ENCODE data around the gene ACTR3. TPM values are rescaled to one million over a fixed set of nuclear protein-coding genes. Genes with fewer than 3 reads are reported as not detected.

Gene ACTR3
- total and polyA plus RNA-seq, 2 experiments from 2014 or later, result 63.7 to 137 TPM

DNA sequence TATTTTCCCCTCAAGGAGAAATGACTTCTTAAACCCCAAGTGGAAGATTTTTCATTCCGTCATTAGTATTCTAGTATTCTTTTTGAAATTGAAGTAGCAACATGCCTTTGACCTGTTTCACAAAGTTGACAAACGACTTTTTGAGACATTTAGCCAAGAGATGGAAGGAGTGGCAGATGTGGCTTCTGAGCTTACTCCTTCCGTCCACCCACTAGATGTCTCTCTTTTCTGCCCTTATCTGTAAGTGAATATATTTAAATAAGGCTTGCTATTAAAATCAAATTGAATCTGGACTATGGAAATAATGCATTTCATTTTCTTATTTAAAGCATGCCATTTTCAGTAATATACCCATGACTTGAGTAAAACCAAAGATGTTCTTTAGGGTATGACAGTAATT is 74.1 kb downstream of the ACTR3 start:
- H3K9me3 Mint-ChIP-seq, result no peaks in the 10 kb centered on the region
- DNase-seq (ENCODE audit: low spot score) (no peak), ATAC-seq (no peak)
- H2AFZ ChIP-seq, result no peak overlapping the region
- no peaks in the 10 kb centered on the region for H3K79me2 ChIP-seq (replicated peaks; ENCODE audit: insufficient read depth)
- no peaks in the 10 kb centered on the region for H3F3A ChIP-seq (replicated peaks; ENCODE audit: low read depth)
- peaks cover 3% of the 10 kb centered on the region; the same call in 2 of the 3 replicates for H3K4me1 Mint-ChIP-seq
- no peak overlapping the region for H3K4me3 Mint-ChIP-seq
- no peak overlapping the region for H3K27ac ChIP-seq (ENCODE audit: low read depth)
- no peak overlapping the region for H3K4me3 ChIP-seq
- H3K27ac Mint-ChIP-seq, result no peak overlapping the region
- no peak overlapping the region for H3K4me2 ChIP-seq
- TF ChIP-seq ZNF114 (CRISPR knock-in tag; IDR thresholded peaks at IDR 0.05) (no peak), EZH2 (IDR thresholded peaks at IDR 0.05; ENCODE audit: low read depth, unreplicated experiment) (no peak), CREB1 (CRISPR knock-in tag; IDR thresholded peaks at IDR 0.05; ENCODE audit: low read depth) (no peak), NANOG (IDR thresholded peaks at IDR 0.05; ENCODE audit: borderline replicate concordance) (no peak), POLR2AphosphoS5 (IDR thresholded peaks at IDR 0.05; ENCODE audit: low read depth) (no peak), STAT1 (IDR thresholded peaks at IDR 0.05; ENCODE audit: unreplicated experiment) (no peak)
- TF ChIP-seq, protein P1, sequence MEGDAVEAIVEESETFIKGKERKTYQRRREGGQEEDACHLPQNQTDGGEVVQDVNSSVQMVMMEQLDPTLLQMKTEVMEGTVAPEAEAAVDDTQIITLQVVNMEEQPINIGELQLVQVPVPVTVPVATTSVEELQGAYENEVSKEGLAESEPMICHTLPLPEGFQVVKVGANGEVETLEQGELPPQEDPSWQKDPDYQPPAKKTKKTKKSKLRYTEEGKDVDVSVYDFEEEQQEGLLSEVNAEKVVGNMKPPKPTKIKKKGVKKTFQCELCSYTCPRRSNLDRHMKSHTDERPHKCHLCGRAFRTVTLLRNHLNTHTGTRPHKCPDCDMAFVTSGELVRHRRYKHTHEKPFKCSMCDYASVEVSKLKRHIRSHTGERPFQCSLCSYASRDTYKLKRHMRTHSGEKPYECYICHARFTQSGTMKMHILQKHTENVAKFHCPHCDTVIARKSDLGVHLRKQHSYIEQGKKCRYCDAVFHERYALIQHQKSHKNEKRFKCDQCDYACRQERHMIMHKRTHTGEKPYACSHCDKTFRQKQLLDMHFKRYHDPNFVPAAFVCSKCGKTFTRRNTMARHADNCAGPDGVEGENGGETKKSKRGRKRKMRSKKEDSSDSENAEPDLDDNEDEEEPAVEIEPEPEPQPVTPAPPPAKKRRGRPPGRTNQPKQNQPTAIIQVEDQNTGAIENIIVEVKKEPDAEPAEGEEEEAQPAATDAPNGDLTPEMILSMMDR (conservative IDR thresholded peaks at IDR 0.05; ENCODE audit: low read depth in 2 of 2), result peak; percentile 9 to 20; a peak in 1 of 4 replicates
- no peaks in the 10 kb centered on the region for H3K9me2 ChIP-seq (ENCODE audit: insufficient read depth)
- no peaks in the 10 kb centered on the region for H3K36me3 Mint-ChIP-seq (ENCODE audit: low read depth)
- H3K36me3 ChIP-seq (ENCODE audit: insufficient read depth), result no peaks in the 10 kb centered on the region
- H4K20me1 ChIP-seq (replicated peaks; ENCODE audit: insufficient read depth), result peaks cover 6% of the 10 kb centered on the region
- no peaks in the 10 kb centered on the region for H3K27me3 Mint-ChIP-seq (ENCODE audit: insufficient read depth, low read depth, poor library complexity)
- no peaks in the 10 kb centered on the region for H3K27me3 ChIP-seq (ENCODE audit: insufficient read depth)
- H3K4me1 ChIP-seq (ENCODE audit: insufficient read depth), result no peaks in the 10 kb centered on the region

DNA sequence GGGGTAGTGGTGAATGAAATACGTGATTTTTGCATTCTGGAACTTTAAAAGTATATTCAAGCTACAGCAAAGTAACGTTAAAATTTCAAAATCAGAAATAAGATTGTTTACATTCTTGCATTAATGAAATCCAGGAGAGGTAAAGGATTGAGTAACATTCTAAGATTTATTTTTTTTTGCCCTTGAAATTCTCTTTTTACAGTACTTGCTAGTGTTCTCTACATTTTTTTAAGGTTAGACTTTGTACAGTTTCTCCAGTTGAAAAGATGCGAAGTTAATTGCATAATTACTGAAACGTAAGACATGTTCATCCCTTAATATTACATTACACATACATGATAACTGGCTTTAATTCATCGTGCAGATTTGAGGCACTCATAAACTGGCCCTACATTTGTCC is 74.5 kb downstream of the ACTR3 start:
- H3K27ac Mint-ChIP-seq, result no peak overlapping the region
- TF ChIP-seq POLR2AphosphoS5 (IDR thresholded peaks at IDR 0.05; ENCODE audit: low read depth) (no peak), CREB1 (CRISPR knock-in tag; IDR thresholded peaks at IDR 0.05; ENCODE audit: low read depth) (no peak), ZNF114 (CRISPR knock-in tag; IDR thresholded peaks at IDR 0.05) (no peak), ZNF331 (CRISPR knock-in tag; IDR thresholded peaks at IDR 0.05; ENCODE audit: low read depth) (no peak), STAT1 (IDR thresholded peaks at IDR 0.05; ENCODE audit: unreplicated experiment) (no peak), NANOG (IDR thresholded peaks at IDR 0.05; ENCODE audit: borderline replicate concordance) (no peak), JUNB (IDR thresholded peaks at IDR 0.05; ENCODE audit: unreplicated experiment) (no peak), EZH2phosphoT487 (IDR thresholded peaks at IDR 0.05; ENCODE audit: unreplicated experiment) (no peak), EZH2 (IDR thresholded peaks at IDR 0.05; ENCODE audit: low read depth, unreplicated experiment) (no peak)
- TF ChIP-seq, protein P2, sequence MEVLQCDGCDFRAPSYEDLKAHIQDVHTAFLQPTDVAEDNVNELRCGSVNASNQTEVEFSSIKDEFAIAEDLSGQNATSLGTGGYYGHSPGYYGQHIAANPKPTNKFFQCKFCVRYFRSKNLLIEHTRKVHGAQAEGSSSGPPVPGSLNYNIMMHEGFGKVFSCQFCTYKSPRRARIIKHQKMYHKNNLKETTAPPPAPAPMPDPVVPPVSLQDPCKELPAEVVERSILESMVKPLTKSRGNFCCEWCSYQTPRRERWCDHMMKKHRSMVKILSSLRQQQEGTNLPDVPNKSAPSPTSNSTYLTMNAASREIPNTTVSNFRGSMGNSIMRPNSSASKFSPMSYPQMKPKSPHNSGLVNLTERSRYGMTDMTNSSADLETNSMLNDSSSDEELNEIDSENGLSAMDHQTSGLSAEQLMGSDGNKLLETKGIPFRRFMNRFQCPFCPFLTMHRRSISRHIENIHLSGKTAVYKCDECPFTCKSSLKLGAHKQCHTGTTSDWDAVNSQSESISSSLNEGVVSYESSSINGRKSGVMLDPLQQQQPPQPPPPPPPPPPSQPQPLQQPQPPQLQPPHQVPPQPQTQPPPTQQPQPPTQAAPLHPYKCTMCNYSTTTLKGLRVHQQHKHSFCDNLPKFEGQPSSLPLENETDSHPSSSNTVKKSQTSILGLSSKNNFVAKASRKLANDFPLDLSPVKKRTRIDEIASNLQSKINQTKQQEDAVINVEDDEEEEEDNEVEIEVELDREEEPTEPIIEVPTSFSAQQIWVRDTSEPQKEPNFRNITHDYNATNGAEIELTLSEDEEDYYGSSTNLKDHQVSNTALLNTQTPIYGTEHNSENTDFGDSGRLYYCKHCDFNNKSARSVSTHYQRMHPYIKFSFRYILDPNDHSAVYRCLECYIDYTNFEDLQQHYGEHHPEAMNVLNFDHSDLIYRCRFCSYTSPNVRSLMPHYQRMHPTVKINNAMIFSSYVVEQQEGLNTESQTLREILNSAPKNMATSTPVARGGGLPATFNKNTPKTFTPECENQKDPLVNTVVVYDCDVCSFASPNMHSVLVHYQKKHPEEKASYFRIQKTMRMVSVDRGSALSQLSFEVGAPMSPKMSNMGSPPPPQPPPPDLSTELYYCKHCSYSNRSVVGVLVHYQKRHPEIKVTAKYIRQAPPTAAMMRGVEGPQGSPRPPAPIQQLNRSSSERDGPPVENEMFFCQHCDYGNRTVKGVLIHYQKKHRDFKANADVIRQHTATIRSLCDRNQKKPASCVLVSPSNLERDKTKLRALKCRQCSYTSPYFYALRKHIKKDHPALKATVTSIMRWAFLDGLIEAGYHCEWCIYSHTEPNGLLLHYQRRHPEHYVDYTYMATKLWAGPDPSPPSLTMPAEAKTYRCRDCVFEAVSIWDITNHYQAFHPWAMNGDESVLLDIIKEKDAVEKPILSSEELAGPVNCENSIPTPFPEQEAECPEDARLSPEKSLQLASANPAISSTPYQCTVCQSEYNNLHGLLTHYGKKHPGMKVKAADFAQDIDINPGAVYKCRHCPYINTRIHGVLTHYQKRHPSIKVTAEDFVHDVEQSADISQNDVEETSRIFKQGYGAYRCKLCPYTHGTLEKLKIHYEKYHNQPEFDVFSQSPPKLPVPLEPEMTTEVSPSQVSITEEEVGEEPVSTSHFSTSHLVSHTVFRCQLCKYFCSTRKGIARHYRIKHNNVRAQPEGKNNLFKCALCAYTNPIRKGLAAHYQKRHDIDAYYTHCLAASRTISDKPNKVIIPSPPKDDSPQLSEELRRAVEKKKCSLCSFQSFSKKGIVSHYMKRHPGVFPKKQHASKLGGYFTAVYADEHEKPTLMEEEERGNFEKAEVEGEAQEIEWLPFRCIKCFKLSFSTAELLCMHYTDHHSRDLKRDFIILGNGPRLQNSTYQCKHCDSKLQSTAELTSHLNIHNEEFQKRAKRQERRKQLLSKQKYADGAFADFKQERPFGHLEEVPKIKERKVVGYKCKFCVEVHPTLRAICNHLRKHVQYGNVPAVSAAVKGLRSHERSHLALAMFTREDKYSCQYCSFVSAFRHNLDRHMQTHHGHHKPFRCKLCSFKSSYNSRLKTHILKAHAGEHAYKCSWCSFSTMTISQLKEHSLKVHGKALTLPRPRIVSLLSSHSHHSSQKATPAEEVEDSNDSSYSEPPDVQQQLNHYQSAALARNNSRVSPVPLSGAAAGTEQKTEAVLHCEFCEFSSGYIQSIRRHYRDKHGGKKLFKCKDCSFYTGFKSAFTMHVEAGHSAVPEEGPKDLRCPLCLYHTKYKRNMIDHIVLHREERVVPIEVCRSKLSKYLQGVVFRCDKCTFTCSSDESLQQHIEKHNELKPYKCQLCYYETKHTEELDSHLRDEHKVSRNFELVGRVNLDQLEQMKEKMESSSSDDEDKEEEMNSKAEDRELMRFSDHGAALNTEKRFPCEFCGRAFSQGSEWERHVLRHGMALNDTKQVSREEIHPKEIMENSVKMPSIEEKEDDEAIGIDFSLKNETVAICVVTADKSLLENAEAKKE (CRISPR knock-in tag; IDR thresholded peaks at IDR 0.05), result no peak
- TF ChIP-seq, protein P3, sequence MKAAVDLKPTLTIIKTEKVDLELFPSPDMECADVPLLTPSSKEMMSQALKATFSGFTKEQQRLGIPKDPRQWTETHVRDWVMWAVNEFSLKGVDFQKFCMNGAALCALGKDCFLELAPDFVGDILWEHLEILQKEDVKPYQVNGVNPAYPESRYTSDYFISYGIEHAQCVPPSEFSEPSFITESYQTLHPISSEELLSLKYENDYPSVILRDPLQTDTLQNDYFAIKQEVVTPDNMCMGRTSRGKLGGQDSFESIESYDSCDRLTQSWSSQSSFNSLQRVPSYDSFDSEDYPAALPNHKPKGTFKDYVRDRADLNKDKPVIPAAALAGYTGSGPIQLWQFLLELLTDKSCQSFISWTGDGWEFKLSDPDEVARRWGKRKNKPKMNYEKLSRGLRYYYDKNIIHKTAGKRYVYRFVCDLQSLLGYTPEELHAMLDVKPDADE (IDR thresholded peaks at IDR 0.05), result no peak

More for the DNA sequence above, 74.5 kb downstream of the ACTR3 start:
- Mint-ChIP-seq H3K9me3 (no peaks in the 10 kb centered on the region), H3K4me3 (no peak overlapping the region), H3K4me1 (peaks cover 3% of the 10 kb centered on the region; the same call in 2 of the 3 replicates), H3K27me3 (ENCODE audit: insufficient read depth, low read depth, poor library complexity) (no peaks in the 10 kb centered on the region), H3K36me3 (ENCODE audit: low read depth) (no peaks in the 10 kb centered on the region)
- peaks cover 6% of the 10 kb centered on the region; the same call in 1 of the 2 replicates for H4K20me1 ChIP-seq (replicated peaks; ENCODE audit: insufficient read depth)
- no peak overlapping the region for H3K4me3 ChIP-seq
- no peak overlapping the region for H3K4me2 ChIP-seq
- no peak overlapping the region for H3K27ac ChIP-seq (ENCODE audit: low read depth)
- H3K27me3 ChIP-seq (ENCODE audit: insufficient read depth), result no peaks in the 10 kb centered on the region
- DNase-seq (ENCODE audit: low spot score), result no peak
- ATAC-seq, result no peak
- no peak overlapping the region for H2AFZ ChIP-seq
- no peaks in the 10 kb centered on the region for H3K36me3 ChIP-seq (ENCODE audit: insufficient read depth)
- H3K79me2 ChIP-seq (replicated peaks; ENCODE audit: insufficient read depth), result no peaks in the 10 kb centered on the region
- H3K9me2 ChIP-seq (ENCODE audit: insufficient read depth), result no peaks in the 10 kb centered on the region
- H3K4me1 ChIP-seq (ENCODE audit: insufficient read depth), result no peaks in the 10 kb centered on the region
- H3F3A ChIP-seq (replicated peaks; ENCODE audit: low read depth), result no peaks in the 10 kb centered on the region

All from GM23338 (cell line).